NCI-H2081 treated with DMSO at 0.1 percent for 48 hours (cell line): ENCODE data around the gene ITIH6.
"Not testable (repeated sequence)": the region's sequence is repeated elsewhere in the genome, so short reads cannot be mapped to it uniquely, and the experiment has no call there.

Experiments used
- DNase-seq: peaks from one replicate; lab custom pipeline; 2025; lab: John Stamatoyannopoulos, UW

ITIH6 gene

GRCh38 chrX:54798137-54798536, at the start of gene ITIH6:
Gene ITIH6 (minus strand): TSS chrX:54798255. CDS start chrX:54798210, 45 bp downstream.
- DNase-seq, result no peak

DNA sequence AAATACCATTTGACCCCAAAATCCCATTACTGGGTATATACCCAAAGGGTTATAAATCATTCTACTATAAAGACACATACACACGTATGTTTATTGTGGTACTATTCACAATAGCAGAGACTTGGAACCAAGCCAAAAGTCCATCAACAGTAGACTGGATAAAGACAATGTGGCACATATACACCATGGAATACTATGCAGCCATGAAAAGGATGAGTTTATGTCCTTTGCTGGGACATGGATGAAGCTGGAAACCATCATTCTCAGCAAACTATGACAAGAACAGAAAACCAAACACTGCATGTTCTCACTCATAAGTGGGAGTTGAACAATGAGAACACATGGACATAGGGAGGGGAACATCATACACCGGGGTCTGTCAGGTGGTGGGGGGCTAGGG, 49.6 kb upstream of the ITIH6 start:
- DNase-seq, result not testable (repeated sequence)

GRCh38 chrX:54843050-54843449, 45.0 kb upstream of the ITIH6 start:
- no peak for DNase-seq

- DNase-seq, result no peak
These were observed 44.6 kb upstream of the ITIH6 start for GRCh38 chrX:54842607-54843006.

- not testable (repeated sequence) for DNase-seq
These were observed 43.3 kb upstream of the ITIH6 start for GRCh38 chrX:54841184-54841874.

DNA sequence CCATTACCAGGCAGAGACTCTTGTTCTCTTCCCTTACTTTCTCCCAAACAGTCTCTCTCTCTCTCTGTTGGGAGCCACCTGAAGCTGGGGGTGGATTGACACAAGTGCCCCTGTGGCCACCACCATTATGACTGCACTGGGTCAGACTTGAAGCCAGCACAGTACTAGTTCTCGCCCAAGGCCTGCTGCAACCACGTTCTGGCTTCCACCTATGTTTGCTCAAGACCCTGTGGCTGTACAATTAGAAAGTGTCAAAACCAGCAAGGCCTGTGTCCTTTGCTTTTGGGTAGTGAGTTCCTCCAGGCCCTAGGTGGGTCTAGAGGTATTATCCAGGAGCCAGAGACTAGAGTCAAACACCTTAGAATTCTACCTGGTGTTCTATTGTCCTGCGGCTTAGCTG, 40.5 kb upstream of the ITIH6 start:
- no peak for DNase-seq

DNA sequence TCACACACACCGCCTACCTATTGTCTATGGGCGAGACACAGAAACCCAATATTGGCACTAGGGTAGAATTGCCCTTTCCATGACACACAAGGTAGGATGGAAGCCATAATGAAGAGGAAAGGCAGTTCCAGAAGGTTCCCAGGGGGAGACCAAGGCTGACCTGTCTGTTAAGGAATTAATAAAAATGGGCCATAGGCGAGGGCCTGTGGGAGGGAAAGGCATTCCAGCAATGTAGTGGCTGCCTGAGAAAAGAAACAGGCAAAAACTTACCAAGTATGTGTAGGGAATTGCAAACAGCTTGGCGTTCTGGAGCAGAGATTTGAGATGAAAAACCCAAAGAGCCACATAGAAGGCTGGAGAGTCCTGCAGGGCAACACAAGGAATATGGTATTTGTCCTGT, 28.5 kb upstream of the ITIH6 start:
- no peak for DNase-seq

GRCh38 chrX:54825716-54826438, 27.8 kb upstream of the ITIH6 start:
- no peak for DNase-seq

GRCh38 chrX:54824722-54825121, 26.7 kb upstream of the ITIH6 start:
- no peak for DNase-seq

DNA sequence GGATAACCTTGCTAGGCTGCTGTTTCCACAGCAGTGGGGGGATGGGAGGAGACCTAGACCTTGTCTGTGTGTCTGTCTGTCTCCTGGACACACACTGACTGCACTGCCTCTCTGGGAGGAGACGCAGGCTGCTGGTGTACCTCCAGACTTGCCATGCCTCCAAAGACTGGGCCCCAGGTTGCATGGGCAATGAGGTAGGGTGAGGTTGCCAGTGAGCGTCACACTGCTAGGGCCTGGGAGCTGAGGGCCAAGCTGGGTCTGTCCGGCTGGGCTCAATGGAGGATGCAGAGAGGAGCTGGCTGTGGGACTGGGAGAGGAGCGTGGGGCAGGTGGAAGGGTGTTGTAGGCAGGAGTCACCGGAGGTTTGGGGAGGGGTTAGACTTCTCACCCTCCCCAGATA, 26.1 kb upstream of the ITIH6 start:
- no peak for DNase-seq

GRCh38 chrX:54821310-54821709, 23.3 kb upstream of the ITIH6 start:
- DNase-seq, result no peak

DNA sequence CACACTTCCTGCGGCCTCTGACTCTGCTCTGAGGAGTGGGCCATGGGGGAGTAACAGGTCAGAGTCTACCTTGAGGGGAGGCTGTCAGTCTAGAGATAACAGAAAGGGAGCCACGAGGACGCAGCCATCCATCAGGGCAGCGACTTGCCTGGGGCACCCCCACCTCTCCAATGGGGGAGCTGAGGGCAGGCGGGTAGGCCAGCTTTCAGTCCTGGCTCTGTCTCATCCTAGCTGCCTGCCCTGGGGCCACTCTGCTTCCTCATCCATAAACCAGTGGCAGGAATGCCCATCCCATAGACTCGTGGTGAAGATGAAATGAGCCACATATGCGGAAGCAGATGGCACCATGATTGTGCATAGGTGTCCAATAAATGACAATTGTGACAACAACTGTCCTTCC, 22.7 kb upstream of the ITIH6 start:
- DNase-seq, result no peak

DNA sequence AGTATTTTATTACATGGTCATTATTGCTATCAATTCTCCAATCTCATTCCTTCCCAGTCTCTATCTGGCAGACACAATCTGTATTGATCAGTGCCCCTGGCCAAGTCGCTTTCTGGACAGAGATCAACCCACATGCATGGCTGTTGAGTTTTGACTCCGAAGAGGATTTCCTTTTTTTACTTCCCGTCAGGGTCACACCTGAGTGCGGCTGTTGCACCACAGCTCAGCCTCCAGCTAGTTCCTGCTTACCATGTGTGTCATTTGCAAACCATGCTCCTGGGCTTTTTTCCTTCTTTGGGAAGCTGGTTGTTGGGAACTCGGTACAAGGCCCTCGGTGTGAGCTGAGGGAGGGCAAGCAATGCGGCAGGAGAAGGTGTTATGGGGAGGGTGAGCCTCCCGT, 21.1 kb upstream of the ITIH6 start:
- DNase-seq, result no peak

GRCh38 chrX:54818221-54818620, 20.2 kb upstream of the ITIH6 start:
- DNase-seq, result no peak

- DNase-seq, result no peak
These were observed 19.3 kb upstream of the ITIH6 start for GRCh38 chrX:54817220-54817820.

DNA sequence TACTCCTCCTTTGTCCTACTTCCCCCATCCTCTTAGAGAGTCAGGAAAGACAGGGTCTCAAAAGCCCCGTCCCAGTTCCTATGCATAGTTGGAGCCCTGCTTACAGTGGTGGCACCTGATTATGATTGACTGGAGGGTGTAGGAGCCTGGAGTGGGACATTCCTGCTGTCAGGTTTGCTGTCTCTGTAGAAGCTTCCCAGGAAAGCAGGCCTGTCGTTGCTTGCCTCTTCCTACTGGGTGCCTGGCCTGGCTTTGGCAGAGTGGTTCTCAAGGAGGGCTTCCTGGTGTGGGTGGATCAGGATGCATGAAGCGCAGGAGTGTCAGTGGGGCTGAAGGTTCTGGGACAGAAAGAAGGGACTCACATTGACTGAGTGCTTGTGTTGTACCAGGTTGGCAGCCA, 14.3 kb upstream of the ITIH6 start:
- no peak for DNase-seq

GRCh38 chrX:54811301-54811885, 13.3 kb upstream of the ITIH6 start:
- DNase-seq, result no peak

GRCh38 chrX:54810532-54810931, 12.5 kb upstream of the ITIH6 start:
- no peak for DNase-seq

DNA sequence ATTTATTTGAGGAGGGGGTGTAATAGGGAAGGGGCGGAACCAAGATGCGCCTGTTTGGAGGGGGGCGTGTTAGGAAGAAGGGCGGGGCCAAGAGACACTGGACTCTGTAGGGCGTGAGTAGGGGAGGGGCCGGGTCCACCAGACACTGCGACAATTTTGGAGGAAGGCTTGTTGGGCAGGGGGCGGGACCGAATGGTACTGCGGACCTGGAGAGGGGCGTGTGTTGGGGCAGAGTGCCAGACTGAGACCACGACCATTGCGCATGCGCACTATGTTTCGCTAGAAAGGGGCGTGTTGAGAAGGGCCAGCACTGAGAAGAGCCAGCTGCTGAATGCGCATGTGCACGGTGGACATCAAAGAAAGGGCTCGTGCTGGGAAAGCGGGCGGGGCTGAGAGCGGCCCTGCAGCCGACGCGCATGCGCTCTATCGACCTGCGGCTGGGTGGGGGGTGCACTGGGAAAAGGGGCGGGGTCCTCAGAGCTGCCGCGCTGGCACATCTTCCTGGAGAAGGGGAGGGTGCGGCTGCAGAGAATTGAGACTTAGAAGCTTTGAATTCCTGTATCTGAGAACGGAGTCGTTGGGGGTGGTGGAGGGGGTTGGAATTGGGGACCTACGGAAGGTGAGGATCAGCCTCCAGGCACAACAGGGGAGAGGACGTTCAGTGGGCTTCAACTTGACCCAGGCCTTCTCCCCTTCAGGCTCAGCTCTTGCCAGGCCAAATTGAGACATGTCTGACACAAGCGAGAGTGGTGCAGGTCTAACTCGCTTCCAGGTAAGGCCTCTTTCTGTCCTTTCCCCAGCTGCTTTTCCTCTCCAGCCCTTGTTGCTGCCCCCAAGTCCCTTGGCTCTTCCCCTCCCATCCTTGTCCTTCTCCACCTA, 10.8 kb upstream of the ITIH6 start:
- DNase-seq, result peak; percentile 77

- DNase-seq, result no peak
These were observed 10.1 kb upstream of the ITIH6 start for GRCh38 chrX:54808109-54808604.

- DNase-seq, result no peak
These were observed 9.6 kb upstream of the ITIH6 start, which contains the start of gene MAGED2 for GRCh38 chrX:54807524-54808108. Gene MAGED2 (plus strand): TSS chrX:54807745. CDS start chrX:54809332, 1,587 bp downstream.
